ENCODE data around the gene AHCYL1. TPM values are rescaled to one million over a fixed set of nuclear protein-coding genes. Genes with fewer than 3 reads are reported as not detected.

Gene AHCYL1
- polyA plus RNA-seq, 1 donor (not counting 4 experiments of a cell fraction or from before 2014, with no cell fraction given) = 64.8 TPM

DNA sequence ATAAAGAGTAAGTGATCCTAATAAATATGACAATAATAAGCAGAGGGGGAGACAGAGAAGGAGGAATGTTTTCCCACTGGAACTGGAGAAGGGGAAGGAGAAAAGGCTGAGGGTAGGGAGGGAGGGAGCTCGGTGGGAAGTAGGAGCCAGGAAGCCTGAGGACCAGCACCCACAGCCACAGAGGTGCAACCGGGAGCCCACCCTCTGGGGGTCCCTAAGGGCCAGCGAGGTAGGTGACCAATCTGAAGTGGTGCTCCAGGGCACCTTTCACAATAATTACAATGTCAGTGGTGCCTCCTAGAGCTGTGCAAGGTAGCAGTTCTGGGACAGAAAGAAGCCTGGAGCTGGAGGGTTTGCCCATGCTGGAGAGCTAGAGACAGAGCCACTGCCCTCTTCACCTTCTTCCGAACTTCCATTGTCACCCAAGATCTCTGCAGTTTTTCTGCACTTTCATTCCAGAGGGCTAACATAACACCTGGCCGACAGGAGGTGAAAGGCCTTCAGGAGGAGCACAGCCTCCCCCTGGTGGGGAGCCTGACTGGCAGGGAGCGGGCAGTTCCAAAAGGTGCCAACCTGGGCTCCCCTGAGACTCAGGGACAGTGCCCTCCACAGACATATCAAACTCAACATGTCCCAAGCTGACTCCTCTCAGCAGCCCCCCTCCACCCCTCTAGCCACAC lies 4.1 kb upstream of the AHCYL1 start:
- H3K27ac ChIP-seq (ENCODE audit: control insufficient read depth, insufficient read depth, low read length) = no peak overlapping the region

DNA sequence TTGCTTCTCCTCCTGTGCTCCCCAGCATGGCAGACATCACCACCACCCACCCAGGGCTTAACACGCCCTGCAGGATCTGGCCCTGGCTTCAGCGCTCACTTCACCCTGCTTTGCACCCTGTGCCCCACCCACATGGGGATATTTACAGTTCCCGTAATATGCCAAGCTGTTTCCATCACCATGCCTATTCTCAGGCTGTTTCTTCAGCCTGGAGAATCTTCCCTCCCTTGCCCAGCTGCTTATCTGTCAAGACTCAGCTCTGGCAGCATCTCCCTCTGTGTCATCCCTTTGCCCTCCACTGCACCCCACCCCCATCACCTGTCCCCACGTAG lies 3.6 kb upstream of the AHCYL1 start:
- TF ChIP-seq EZH2 (IDR thresholded peaks at IDR 0.05; ENCODE audit: low read length) = no peak
- TF ChIP-seq, protein P1, sequence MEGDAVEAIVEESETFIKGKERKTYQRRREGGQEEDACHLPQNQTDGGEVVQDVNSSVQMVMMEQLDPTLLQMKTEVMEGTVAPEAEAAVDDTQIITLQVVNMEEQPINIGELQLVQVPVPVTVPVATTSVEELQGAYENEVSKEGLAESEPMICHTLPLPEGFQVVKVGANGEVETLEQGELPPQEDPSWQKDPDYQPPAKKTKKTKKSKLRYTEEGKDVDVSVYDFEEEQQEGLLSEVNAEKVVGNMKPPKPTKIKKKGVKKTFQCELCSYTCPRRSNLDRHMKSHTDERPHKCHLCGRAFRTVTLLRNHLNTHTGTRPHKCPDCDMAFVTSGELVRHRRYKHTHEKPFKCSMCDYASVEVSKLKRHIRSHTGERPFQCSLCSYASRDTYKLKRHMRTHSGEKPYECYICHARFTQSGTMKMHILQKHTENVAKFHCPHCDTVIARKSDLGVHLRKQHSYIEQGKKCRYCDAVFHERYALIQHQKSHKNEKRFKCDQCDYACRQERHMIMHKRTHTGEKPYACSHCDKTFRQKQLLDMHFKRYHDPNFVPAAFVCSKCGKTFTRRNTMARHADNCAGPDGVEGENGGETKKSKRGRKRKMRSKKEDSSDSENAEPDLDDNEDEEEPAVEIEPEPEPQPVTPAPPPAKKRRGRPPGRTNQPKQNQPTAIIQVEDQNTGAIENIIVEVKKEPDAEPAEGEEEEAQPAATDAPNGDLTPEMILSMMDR (optimal IDR thresholded peaks at IDR 0.05 in 1 of 3, IDR thresholded peaks at IDR 0.05 in 1 of 3, conservative IDR thresholded peaks at IDR 0.05 in 1 of 3; ENCODE audit: extremely low read depth in 1 of 3, insufficient read depth in 2 of 3, low read length in 3 of 3) = no peak
- H3K27me3 ChIP-seq (ENCODE audit: control insufficient read depth, extremely low read depth, insufficient read depth, low read length) = no peaks in the 10 kb centered on the region
- H3K79me2 ChIP-seq (ENCODE audit: control insufficient read depth, insufficient read depth, low read length) = peaks cover 11% of the 10 kb centered on the region
- no peak overlapping the region for H3K4me3 ChIP-seq (ENCODE audit: control insufficient read depth in 2 of 3, extremely low read depth in 1 of 3, insufficient read depth in 2 of 3, low read depth in 1 of 3, low read length in 3 of 3)
- peaks cover 2% of the 10 kb centered on the region for H4K20me1 ChIP-seq (ENCODE audit: control insufficient read depth, extremely low read depth, insufficient read depth, low read length)
- FAIRE-seq (no peak), DNase-seq (ENCODE audit: low read depth, low spot score) (no peak)
- no peaks in the 10 kb centered on the region for H3K9me1 ChIP-seq (ENCODE audit: control insufficient read depth, extremely low read depth, insufficient read depth, low read length)
- no peak overlapping the region for H3K4me2 ChIP-seq (ENCODE audit: control insufficient read depth, extremely low read depth, insufficient read depth, low read depth, low read length)
- no peak overlapping the region for H3K9ac ChIP-seq (ENCODE audit: control insufficient read depth, extremely low read depth, insufficient read depth, low read length)
- H3K36me3 ChIP-seq (ENCODE audit: control insufficient read depth in 2 of 2, extremely low read depth in 1 of 2, insufficient read depth in 2 of 2, low read length in 2 of 2) = no peaks in the 10 kb centered on the region
- dilution Hi-C loops (cut with MboI; ENCODE audit: extremely low pct_ligation_motif_present, low sequenced_read_pairs) = no loop called here
- H3K27ac ChIP-seq (ENCODE audit: control insufficient read depth, insufficient read depth, low read length) = no peak overlapping the region
- no peaks in the 10 kb centered on the region for H3K9me3 ChIP-seq (ENCODE audit: control insufficient read depth, low read depth, low read length)
- no peak overlapping the region for H2AFZ ChIP-seq (ENCODE audit: control insufficient read depth, low read length)
- H3K4me1 ChIP-seq (ENCODE audit: control insufficient read depth, extremely low read depth, insufficient read depth, low read length) = peaks cover 12% of the 10 kb centered on the region

More for the DNA sequence above, 4.1 kb upstream of the AHCYL1 start:
- FAIRE-seq (no peak), DNase-seq (ENCODE audit: low read depth, low spot score) (no peak)
- H3K36me3 ChIP-seq (ENCODE audit: control insufficient read depth in 2 of 2, extremely low read depth in 1 of 2, insufficient read depth in 2 of 2, low read length in 2 of 2) = no peaks in the 10 kb centered on the region
- no peak overlapping the region for H2AFZ ChIP-seq (ENCODE audit: control insufficient read depth, low read length)
- no peak overlapping the region for H3K4me2 ChIP-seq (ENCODE audit: control insufficient read depth, extremely low read depth, insufficient read depth, low read depth, low read length)
- no peak for TF ChIP-seq EZH2 (IDR thresholded peaks at IDR 0.05; ENCODE audit: low read length)
- TF ChIP-seq, protein P1 (optimal IDR thresholded peaks at IDR 0.05 in 1 of 3, IDR thresholded peaks at IDR 0.05 in 1 of 3, conservative IDR thresholded peaks at IDR 0.05 in 1 of 3; ENCODE audit: extremely low read depth in 1 of 3, insufficient read depth in 2 of 3, low read length in 3 of 3) = peak; percentile 61 to 84 (median 75)
- H4K20me1 ChIP-seq (ENCODE audit: control insufficient read depth, extremely low read depth, insufficient read depth, low read length) = no peaks in the 10 kb centered on the region
- H3K9ac ChIP-seq (ENCODE audit: control insufficient read depth, extremely low read depth, insufficient read depth, low read length) = no peak overlapping the region
- H3K27me3 ChIP-seq (ENCODE audit: control insufficient read depth, extremely low read depth, insufficient read depth, low read length) = no peaks in the 10 kb centered on the region
- dilution Hi-C loops (cut with MboI; ENCODE audit: extremely low pct_ligation_motif_present, low sequenced_read_pairs) = no loop called here
- peaks cover 6% of the 10 kb centered on the region for H3K79me2 ChIP-seq (ENCODE audit: control insufficient read depth, insufficient read depth, low read length)
- H3K9me3 ChIP-seq (ENCODE audit: control insufficient read depth, low read depth, low read length) = no peaks in the 10 kb centered on the region
- H3K4me3 ChIP-seq (ENCODE audit: control insufficient read depth in 2 of 3, extremely low read depth in 1 of 3, insufficient read depth in 2 of 3, low read depth in 1 of 3, low read length in 3 of 3) = no peak overlapping the region
- no peaks in the 10 kb centered on the region for H3K9me1 ChIP-seq (ENCODE audit: control insufficient read depth, extremely low read depth, insufficient read depth, low read length)
- H3K4me1 ChIP-seq (ENCODE audit: control insufficient read depth, extremely low read depth, insufficient read depth, low read length) = peaks cover 12% of the 10 kb centered on the region
